Measurements from ENCODE around the gene AHCTF1.

AHCTF1 gene

GRCh38 chr1:246798606-246799496 is 132.9 kb downstream of the AHCTF1 start:
- H3K4me3 ChIP-seq (replicated peaks; ENCODE audit: low read depth, low read length) = no peak overlapping the region
- TF ChIP-seq CTCF (IDR thresholded peaks at IDR 0.05; ENCODE audit: low read length, missing control alignments) = no peak
- DNase-seq (ENCODE audit: low read depth) = no peak

- TF ChIP-seq CTCF (IDR thresholded peaks at IDR 0.05; ENCODE audit: low read length, missing control alignments) = no peak
- H3K4me3 ChIP-seq (replicated peaks; ENCODE audit: low read depth, low read length) = no peak overlapping the region
- no peak for DNase-seq (ENCODE audit: low read depth)
Measured at GRCh38 chr1:246798107-246798506, 133.6 kb downstream of the AHCTF1 start.

- TF ChIP-seq CTCF (IDR thresholded peaks at IDR 0.05; ENCODE audit: low read length, missing control alignments) = no peak
- no peak for DNase-seq (ENCODE audit: low read depth)
- H3K4me3 ChIP-seq (replicated peaks; ENCODE audit: low read depth, low read length) = no peak overlapping the region
Measured at GRCh38 chr1:246797597-246797996, 134.2 kb downstream of the AHCTF1 start.

- TF ChIP-seq CTCF (IDR thresholded peaks at IDR 0.05; ENCODE audit: low read length, missing control alignments) = no peak
- DNase-seq (ENCODE audit: low read depth) = no peak
- no peak overlapping the region for H3K4me3 ChIP-seq (replicated peaks; ENCODE audit: low read depth, low read length)
Measured at GRCh38 chr1:246797157-246797556, 134.6 kb downstream of the AHCTF1 start.

- no peak for DNase-seq (ENCODE audit: low read depth)
- TF ChIP-seq CTCF (IDR thresholded peaks at IDR 0.05; ENCODE audit: low read length, missing control alignments) = no peak
- no peak overlapping the region for H3K4me3 ChIP-seq (replicated peaks; ENCODE audit: low read depth, low read length)
Measured at GRCh38 chr1:246795906-246796694, 135.6 kb downstream of the AHCTF1 start.

- no peak overlapping the region for H3K4me3 ChIP-seq (replicated peaks; ENCODE audit: low read depth, low read length)
- no peak for TF ChIP-seq CTCF (IDR thresholded peaks at IDR 0.05; ENCODE audit: low read length, missing control alignments)
- DNase-seq (ENCODE audit: low read depth) = no peak
Measured at GRCh38 chr1:246794828-246795671, 136.7 kb downstream of the AHCTF1 start.
